Activated B cell treated with CpG ODN at 0.5 μM for 24 hours (primary cell): ENCODE measurements around the gene KCNMB2. TPM values are rescaled to one million over a fixed set of nuclear protein-coding genes. Genes with fewer than 3 reads are reported as not detected.

Source experiments
- ATAC-seq: fragments of 200-7000 bp; cut with Tn5 transposase; one replicate; pipeline ENCODE4 v1.10.0; 2021; ENCODE audit warnings: low read depth, mild to moderate bottlenecking, moderate library complexity
- CTCF ChIA-PET: fragments of 350-600 bp; sonication (Branson Sonifier 250); formaldehyde crosslinking; loops from one replicate; lab custom pipeline; 2021; ENCODE audit warnings: antibody characterized with exemption; lab: Charles Lee
- POLR2A ChIA-PET: fragments of 350-600 bp; sonication (Branson Sonifier 250); formaldehyde crosslinking; loops from one replicate; lab custom pipeline; 2021; ENCODE audit warnings: antibody characterized with exemption; lab: Charles Lee
- DNase-seq: peaks from one replicate; pipeline ENCODE4 v3.0.0; 2022
- H3K27ac Mint-ChIP-seq: one replicate; pipeline ENCODE4 v1.8.0; 2020; ENCODE audit warnings: mixed read lengths
- H3K27me3 Mint-ChIP-seq: one replicate; pipeline ENCODE4 v1.8.0; 2021; ENCODE audit warnings: mixed read lengths
- H3K36me3 Mint-ChIP-seq: one replicate; pipeline ENCODE4 v1.8.0; 2021; ENCODE audit warnings: low read depth, mixed read lengths
- H3K4me1 Mint-ChIP-seq: one replicate; pipeline ENCODE4 v1.8.0; 2021; ENCODE audit warnings: mixed read lengths
- H3K4me3 Mint-ChIP-seq: one replicate; pipeline ENCODE4 v1.8.0; 2020; ENCODE audit warnings: mild to moderate bottlenecking, mixed read lengths
- H3K9me3 Mint-ChIP-seq: one replicate; pipeline ENCODE4 v1.8.0; 2020; ENCODE audit warnings: mixed read lengths
- CTCF ChIP-seq: fragments of 200-600 bp; IDR thresholded peaks from one replicate; pipeline ENCODE4 v1.8.0; 2022; ENCODE audit warnings: antibody characterized with exemption, mild to moderate bottlenecking
- intact Hi-C: fragments of 100-400 bp; cut with micrococcal nuclease; formaldehyde crosslinking; loops from one replicate; pipeline ENCODE4 v1.15.1; 2024
- total RNA-seq: library from RNA; stranded (reverse); gene quantifications from 2 replicates; pipeline ENCODE4 v1.2.3, GENCODE V29; 2022

KCNMB2 gene
- total RNA-seq, 1 donor from 2014 or later = not detected

- H3K4me1 Mint-ChIP-seq = no peaks in the 10 kb centered on the region
- ChIA-PET CTCF (no interaction called here), POLR2A (no interaction called here)
- no peak overlapping the region for H3K4me3 Mint-ChIP-seq
- no peaks in the 10 kb centered on the region for H3K27me3 Mint-ChIP-seq
- no peak overlapping the region for H3K27ac Mint-ChIP-seq
- no peak for DNase-seq
- intact Hi-C loops = no loop called here
- TF ChIP-seq CTCF = no peak
- H3K36me3 Mint-ChIP-seq = no peaks in the 10 kb centered on the region
- ATAC-seq = no peak
- peaks cover 3% of the 10 kb centered on the region for H3K9me3 Mint-ChIP-seq
Observed at GRCh38 chr3:178773358-178773757, 237.1 kb downstream of the KCNMB2 start.

- no peak for ATAC-seq
- DNase-seq = no peak
- ChIA-PET POLR2A (no interaction called here), CTCF (no interaction called here)
- no peaks in the 10 kb centered on the region for H3K4me1 Mint-ChIP-seq
- no peaks in the 10 kb centered on the region for H3K36me3 Mint-ChIP-seq
- no peak for TF ChIP-seq CTCF
- H3K9me3 Mint-ChIP-seq = peaks cover 3% of the 10 kb centered on the region
- H3K27ac Mint-ChIP-seq = no peak overlapping the region
- intact Hi-C loops = no loop called here
- H3K4me3 Mint-ChIP-seq = no peak overlapping the region
- no peaks in the 10 kb centered on the region for H3K27me3 Mint-ChIP-seq
Observed at GRCh38 chr3:178777718-178778411, 241.6 kb downstream of the KCNMB2 start.

GRCh38 chr3:178778589-178778988, 242.4 kb downstream of the KCNMB2 start:
- ChIA-PET POLR2A (no interaction called here), CTCF (no interaction called here)
- Mint-ChIP-seq H3K36me3 (no peaks in the 10 kb centered on the region), H3K4me3 (no peak overlapping the region), H3K27me3 (no peaks in the 10 kb centered on the region), H3K27ac (no peak overlapping the region), H3K9me3 (peaks cover 3% of the 10 kb centered on the region), H3K4me1 (no peaks in the 10 kb centered on the region)
- no peak for DNase-seq
- TF ChIP-seq CTCF = no peak
- intact Hi-C loops = no loop called here
- ATAC-seq = no peak

- DNase-seq = no peak
- POLR2A ChIA-PET = no interaction called here
- Mint-ChIP-seq H3K4me3 (no peak overlapping the region), H3K4me1 (no peaks in the 10 kb centered on the region), H3K9me3 (peaks cover 5% of the 10 kb centered on the region), H3K27ac (no peak overlapping the region), H3K36me3 (no peaks in the 10 kb centered on the region), H3K27me3 (no peaks in the 10 kb centered on the region)
- no peak for TF ChIP-seq CTCF
- ATAC-seq = no peak
- intact Hi-C loops = no loop called here
- CTCF ChIA-PET = no interaction called here
Observed at GRCh38 chr3:178785961-178786360, 249.7 kb downstream of the KCNMB2 start.

- ATAC-seq = no peak
- no peak for TF ChIP-seq CTCF
- H3K36me3 Mint-ChIP-seq = no peaks in the 10 kb centered on the region
- ChIA-PET CTCF (no interaction called here), POLR2A (no interaction called here)
- no peak overlapping the region for H3K27ac Mint-ChIP-seq
- DNase-seq = no peak
- no peaks in the 10 kb centered on the region for H3K4me1 Mint-ChIP-seq
- no peaks in the 10 kb centered on the region for H3K27me3 Mint-ChIP-seq
- peaks cover 10% of the 10 kb centered on the region for H3K9me3 Mint-ChIP-seq
- intact Hi-C loops = no loop called here
- no peak overlapping the region for H3K4me3 Mint-ChIP-seq
Observed at GRCh38 chr3:178787960-178788359, 251.7 kb downstream of the KCNMB2 start.
